ENCODE measurements around the gene CENPX.

The CENPX gene

GRCh38 chr17:81968850-81969812 lies 53.5 kb downstream of the CENPX start:
- DNase-seq (ENCODE audit: low read depth, low spot score) = no peak
- H3K4me3 ChIP-seq (ENCODE audit: low read length) = no peak overlapping the region
